Fibroblast of lung (primary cell): Measurements from ENCODE around the gene VEGFA.

Experiments used
- CTCF ChIP-seq, 2 donors: IDR thresholded peaks in 1 of 2; conservative IDR thresholded peaks in 1 of 2; 1 replicate in 1 of 2; 2 replicates in 1 of 2; pipeline ENCODE4 v1.5.1; 2011 to 2012; ENCODE audit warnings: low read length in 2 of 2, control low read depth in 1 of 2, inconsistent platforms in 1 of 2, low read depth in 1 of 2, mild to moderate bottlenecking in 1 of 2
- EZH2 ChIP-seq: IDR thresholded peaks from 2 replicates; pipeline ENCODE4 v1.5.1; 2012; ENCODE audit warnings: low read length, control low read depth, mild to moderate bottlenecking; ENCODE audit errors: missing control alignments

- TF ChIP-seq CTCF (conservative IDR thresholded peaks at IDR 0.05 in 1 of 2, IDR thresholded peaks at IDR 0.05 in 1 of 2; ENCODE audit: low read depth in 1 of 2, low read length in 2 of 2): no peak
- no peak for TF ChIP-seq EZH2
Measured at GRCh38 chr6:43810965-43811732, 41.1 kb downstream of the VEGFA start.
